Fibroblast of lung (primary cell): Measurements from ENCODE around the gene FOXK2. TPM values are rescaled to one million over a fixed set of nuclear protein-coding genes. Genes with fewer than 3 reads are reported as not detected.

Experiments used
- DNase-seq, 2 donors: peaks; one replicate each; pipeline versions ENCODE4 v3.0.0 to v3.0.0-alpha.2; 2010; ENCODE audit warnings: low read depth in 2 of 2
- H2AFZ ChIP-seq: 2 replicates; pipeline ENCODE4 v1.5.1; 2012; ENCODE audit warnings: low read length, control low read depth, inconsistent platforms
- H3K27ac ChIP-seq: 2 replicates; pipeline ENCODE4 v1.5.1; 2011; ENCODE audit warnings: low read length, control low read depth; ENCODE audit not compliant: insufficient read depth
- H3K27me3 ChIP-seq: 2 replicates; pipeline ENCODE4 v1.5.1; 2011; ENCODE audit warnings: mild to moderate bottlenecking, low read length; ENCODE audit not compliant: control insufficient read depth, insufficient read depth
- H3K36me3 ChIP-seq: 2 replicates; pipeline ENCODE4 v1.5.1; 2011; ENCODE audit warnings: low read length; ENCODE audit not compliant: control insufficient read depth, insufficient read depth
- H3K4me1 ChIP-seq: 2 replicates; pipeline ENCODE4 v1.5.1; 2011; ENCODE audit warnings: low read length; ENCODE audit not compliant: control insufficient read depth, insufficient read depth; ENCODE audit errors: extremely low read depth
- H3K4me2 ChIP-seq: 2 replicates; pipeline ENCODE4 v1.5.1; 2011; ENCODE audit warnings: low read length, control low read depth; ENCODE audit not compliant: insufficient read depth; ENCODE audit errors: extremely low read depth
- H3K4me3 ChIP-seq, 4 experiments: fragments of 200-600 bp in 1 of 4; sonication (generic) in 1 of 4; replicated peaks in 1 of 4; 2 replicates each; pipeline ENCODE4 v1.5.1; 2011 to 2016; ENCODE audit warnings: low read length in 4 of 4, low read depth in 3 of 4, mild to moderate bottlenecking in 3 of 4, control low read depth in 2 of 4, inconsistent platforms in 1 of 4, mixed read lengths in 1 of 4; ENCODE audit not compliant: insufficient read depth in 1 of 4; ENCODE audit errors: control extremely low read depth in 1 of 4
- H3K79me2 ChIP-seq: 2 replicates; pipeline ENCODE4 v1.5.1; 2012; ENCODE audit warnings: mild to moderate bottlenecking, low read length, inconsistent platforms; ENCODE audit not compliant: control insufficient read depth, insufficient read depth
- H3K9ac ChIP-seq: 2 replicates; pipeline ENCODE4 v1.5.1; 2011; ENCODE audit warnings: mild to moderate bottlenecking, low read length, control low read depth; ENCODE audit not compliant: insufficient read depth
- H3K9me3 ChIP-seq: 2 replicates; pipeline ENCODE4 v1.5.1; 2012; ENCODE audit warnings: low read depth, low read length; ENCODE audit not compliant: control insufficient read depth, insufficient read depth
- H4K20me1 ChIP-seq: 2 replicates; pipeline ENCODE4 v1.5.1; 2011; ENCODE audit warnings: low read length; ENCODE audit not compliant: control insufficient read depth, insufficient read depth; ENCODE audit errors: extremely low read depth
- EZH2 ChIP-seq: IDR thresholded peaks from 2 replicates; pipeline ENCODE4 v1.5.1; 2012; ENCODE audit warnings: low read length, control low read depth, mild to moderate bottlenecking; ENCODE audit errors: missing control alignments
- polyA plus RNA-seq, 2 donors: library from polyadenylated mRNA; depleted of rRNA in 1 of 2; stranded (reverse) in 1 of 2; unstranded in 1 of 2; fragments of >200 nt; gene quantifications; 2 replicates each; pipeline ENCODE4 v1.2.1, GENCODE V29; 2011 to 2012; ENCODE audit warnings: missing spikeins in 1 of 2
- total RNA-seq: library from RNA; depleted of rRNA; stranded (reverse); fragments of >200 nt; gene quantifications from 2 replicates; pipeline ENCODE4 v1.2.1, GENCODE V29; 2014
- TF ChIP-seq, protein P1 (sequence below), 2 donors: IDR thresholded peaks in 1 of 2; conservative IDR thresholded peaks in 1 of 2; 1 replicate in 1 of 2; 2 replicates in 1 of 2; pipeline ENCODE4 v1.5.1; 2011 to 2012; ENCODE audit warnings: low read length in 2 of 2, control low read depth in 1 of 2, inconsistent platforms in 1 of 2, low read depth in 1 of 2, mild to moderate bottlenecking in 1 of 2

Gene FOXK2
- total and polyA plus RNA-seq, 2 donors (not counting 1 experiment from before 2014, with no cell fraction given) = 23.5 to 33.2 TPM

GRCh38 chr17:82494236-82495055, 25.1 kb upstream of the FOXK2 start:
- no peaks in the 10 kb centered on the region for H4K20me1 ChIP-seq
- H2AFZ ChIP-seq = no peak overlapping the region
- H3K9ac ChIP-seq = no peak overlapping the region
- no peak overlapping the region for H3K4me2 ChIP-seq
- TF ChIP-seq EZH2 = no peak
- TF ChIP-seq, protein P1, sequence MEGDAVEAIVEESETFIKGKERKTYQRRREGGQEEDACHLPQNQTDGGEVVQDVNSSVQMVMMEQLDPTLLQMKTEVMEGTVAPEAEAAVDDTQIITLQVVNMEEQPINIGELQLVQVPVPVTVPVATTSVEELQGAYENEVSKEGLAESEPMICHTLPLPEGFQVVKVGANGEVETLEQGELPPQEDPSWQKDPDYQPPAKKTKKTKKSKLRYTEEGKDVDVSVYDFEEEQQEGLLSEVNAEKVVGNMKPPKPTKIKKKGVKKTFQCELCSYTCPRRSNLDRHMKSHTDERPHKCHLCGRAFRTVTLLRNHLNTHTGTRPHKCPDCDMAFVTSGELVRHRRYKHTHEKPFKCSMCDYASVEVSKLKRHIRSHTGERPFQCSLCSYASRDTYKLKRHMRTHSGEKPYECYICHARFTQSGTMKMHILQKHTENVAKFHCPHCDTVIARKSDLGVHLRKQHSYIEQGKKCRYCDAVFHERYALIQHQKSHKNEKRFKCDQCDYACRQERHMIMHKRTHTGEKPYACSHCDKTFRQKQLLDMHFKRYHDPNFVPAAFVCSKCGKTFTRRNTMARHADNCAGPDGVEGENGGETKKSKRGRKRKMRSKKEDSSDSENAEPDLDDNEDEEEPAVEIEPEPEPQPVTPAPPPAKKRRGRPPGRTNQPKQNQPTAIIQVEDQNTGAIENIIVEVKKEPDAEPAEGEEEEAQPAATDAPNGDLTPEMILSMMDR (conservative IDR thresholded peaks at IDR 0.05 in 1 of 2, IDR thresholded peaks at IDR 0.05 in 1 of 2; ENCODE audit: low read depth in 1 of 2, low read length in 2 of 2) = peak; percentile 93
- no peak overlapping the region for H3K27ac ChIP-seq
- H3K36me3 ChIP-seq = no peaks in the 10 kb centered on the region
- no peaks in the 10 kb centered on the region for H3K27me3 ChIP-seq
- peak; percentile 97 for DNase-seq
- H3K4me3 ChIP-seq = no peak overlapping the region
- peaks cover 12% of the 10 kb centered on the region for H3K4me1 ChIP-seq
- no peaks in the 10 kb centered on the region for H3K9me3 ChIP-seq
- H3K79me2 ChIP-seq = no peaks in the 10 kb centered on the region

DNA sequence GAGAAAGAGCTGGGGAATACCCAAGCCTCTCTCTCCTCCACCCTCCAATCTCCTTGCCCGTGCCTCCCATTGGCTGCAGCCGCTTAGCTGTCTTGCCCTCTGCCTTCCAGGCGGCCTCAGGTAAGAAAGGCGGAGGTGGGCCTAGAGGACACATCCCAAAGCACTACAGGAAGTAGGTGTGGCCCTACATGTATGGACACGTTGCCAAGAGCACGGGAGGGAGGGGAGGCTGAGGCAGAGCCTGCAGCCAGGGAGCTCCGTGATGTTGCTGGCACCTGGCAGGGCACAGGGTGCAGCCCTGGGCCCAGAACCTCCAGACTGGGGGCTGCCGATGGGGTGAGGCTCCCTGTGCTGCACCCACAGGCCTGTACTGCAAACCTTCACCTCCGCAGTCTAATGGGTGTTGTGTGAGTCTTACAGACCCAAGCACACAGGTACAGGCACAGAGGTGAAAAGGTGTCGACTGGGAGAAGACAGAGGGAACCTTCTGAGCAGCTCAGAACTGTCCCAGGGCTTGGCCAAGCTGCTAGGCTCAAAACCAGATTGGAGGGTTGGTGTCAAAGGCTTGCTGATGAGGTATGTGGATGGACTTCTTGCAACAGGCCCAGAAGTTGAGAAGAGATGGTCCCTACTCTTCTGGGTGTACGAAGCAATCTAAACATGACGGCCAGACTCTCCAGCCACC, 23.5 kb upstream of the FOXK2 start:
- Histone ChIP-seq H3K9me3 (no peaks in the 10 kb centered on the region), H3K27me3 (no peaks in the 10 kb centered on the region), H3K27ac (no peak overlapping the region), H3K4me2 (no peak overlapping the region), H4K20me1 (no peaks in the 10 kb centered on the region), H3K4me3 (no peak overlapping the region), H3K9ac (no peak overlapping the region), H3K4me1 (peaks cover 12% of the 10 kb centered on the region), H3K79me2 (no peaks in the 10 kb centered on the region), H2AFZ (no peak overlapping the region), H3K36me3 (no peaks in the 10 kb centered on the region)
- no peak for DNase-seq
- no peak for TF ChIP-seq EZH2

GRCh38 chr17:82496529-82497434, 22.8 kb upstream of the FOXK2 start:
- H3K4me1 ChIP-seq = peaks cover 12% of the 10 kb centered on the region
- H3K27me3 ChIP-seq = no peaks in the 10 kb centered on the region
- H3K79me2 ChIP-seq = no peaks in the 10 kb centered on the region
- peak overlapping the region; percentile 64 for H3K9ac ChIP-seq
- H3K9me3 ChIP-seq = no peaks in the 10 kb centered on the region
- peak overlapping the region; percentile 47 to 69 (median 49) for H3K4me3 ChIP-seq
- H3K36me3 ChIP-seq = no peaks in the 10 kb centered on the region
- peak overlapping the region; percentile 83 for H3K4me2 ChIP-seq
- peak overlapping the region; percentile 59 for H3K27ac ChIP-seq
- TF ChIP-seq EZH2 = no peak
- TF ChIP-seq, protein P1 (conservative IDR thresholded peaks at IDR 0.05 in 1 of 2, IDR thresholded peaks at IDR 0.05 in 1 of 2; ENCODE audit: low read depth in 1 of 2, low read length in 2 of 2) = no peak
- no peaks in the 10 kb centered on the region for H4K20me1 ChIP-seq
- peak; percentile 89 to 93 for DNase-seq
- H2AFZ ChIP-seq = peak overlapping the region; percentile 57
